ENCODE measurements around the gene WDFY4.

GRCh38 chr10:48656914-48657305, 27.8 kb upstream of the WDFY4 start:
- TF ChIP-seq CTCF (conservative IDR thresholded peaks at IDR 0.05) (no peak), ZFX (IDR thresholded peaks at IDR 0.05) (no peak)

Data from C4-2B (cell line).